OCI-LY3 (cell line): ENCODE results near the gene NDUFS6.

Source experiments
- H2AFZ ChIP-seq: fragments of 200-600, 300-600 bp; shearing (Covaris generic); 2 replicates; pipeline ENCODE4 v1.6.0; 2014; ENCODE audit warnings: antibody characterized with exemption, low read depth, low read length
- H3K27ac ChIP-seq: fragments of 200-600, 300-600 bp; sonication (generic); 2 replicates; pipeline ENCODE4 v1.5.1; 2014; ENCODE audit warnings: mild to moderate bottlenecking, low read length, moderate library complexity, mixed read lengths
- H3K27me3 ChIP-seq: fragments of 200-600, 300-600 bp; sonication (generic); 2 replicates; pipeline ENCODE4 v1.6.1; 2014; ENCODE audit warnings: low read depth, low read length, mixed read lengths
- H3K36me3 ChIP-seq: fragments of 200-600, 300-600 bp; sonication (generic); replicated peaks from 2 replicates; pipeline ENCODE3; 2014; ENCODE audit warnings: low read depth, low read length, mixed read lengths
- H3K4me1 ChIP-seq: fragments of 300-600, 200-600 bp; sonication (generic); 2 replicates; pipeline ENCODE4 v1.6.1; 2014; ENCODE audit warnings: low read length, mixed read lengths
- H3K4me2 ChIP-seq: fragments of 200-600, 300-600 bp; sonication (generic); 2 replicates; pipeline ENCODE4 v1.6.1; 2014; ENCODE audit warnings: low read length, mixed read lengths
- H3K4me3 ChIP-seq: fragments of 300-600, 200-600 bp; sonication (generic); 2 replicates; pipeline ENCODE4 v1.5.1; 2014; ENCODE audit warnings: antibody characterized with exemption, mild to moderate bottlenecking, low read length, moderate library complexity
- H3K79me2 ChIP-seq: fragments of 300-600, 200-600 bp; shearing (Covaris generic); 2 replicates; pipeline ENCODE4 v1.6.1; 2014; ENCODE audit warnings: mild to moderate bottlenecking, low read length, mixed read lengths
- H3K9ac ChIP-seq: fragments of 300-600, 200-600 bp; shearing (Covaris generic); 2 replicates; pipeline ENCODE4 v1.6.0; 2014; ENCODE audit warnings: mild to moderate bottlenecking, low read length, moderate library complexity
- H3K9me3 ChIP-seq: fragments of 200-600, 300-600 bp; shearing (Covaris generic); 2 replicates; pipeline ENCODE4 v1.6.1; 2014; ENCODE audit warnings: low read length, mixed read lengths; ENCODE audit not compliant: insufficient read depth
- H4K20me1 ChIP-seq: fragments of 200-600, 300-600 bp; sonication (generic); 2 replicates; pipeline ENCODE4 v1.6.1; 2016; ENCODE audit warnings: low read length, mixed read lengths; ENCODE audit not compliant: insufficient read depth
- CTCF ChIP-seq: fragments of 200-600, 300-600 bp; sonication (generic); IDR thresholded peaks from 2 replicates; pipeline ENCODE4 v1.5.1; 2014; ENCODE audit warnings: antibody characterized with exemption, low read length, low read depth
- EZH2phosphoT487 ChIP-seq: fragments of 200-600 bp; shearing (Covaris generic); IDR thresholded peaks from 2 replicates; pipeline ENCODE4 v1.6.1; 2018; ENCODE audit warnings: antibody characterized with exemption, mixed run types, low read depth

The NDUFS6 gene

GRCh38 chr5:1793966-1794900 is 7.0 kb upstream of the NDUFS6 start:
- no peak overlapping the region for H2AFZ ChIP-seq
- H3K36me3 ChIP-seq = peaks cover 9% of the 10 kb centered on the region
- no peak overlapping the region for H3K9ac ChIP-seq

DNA sequence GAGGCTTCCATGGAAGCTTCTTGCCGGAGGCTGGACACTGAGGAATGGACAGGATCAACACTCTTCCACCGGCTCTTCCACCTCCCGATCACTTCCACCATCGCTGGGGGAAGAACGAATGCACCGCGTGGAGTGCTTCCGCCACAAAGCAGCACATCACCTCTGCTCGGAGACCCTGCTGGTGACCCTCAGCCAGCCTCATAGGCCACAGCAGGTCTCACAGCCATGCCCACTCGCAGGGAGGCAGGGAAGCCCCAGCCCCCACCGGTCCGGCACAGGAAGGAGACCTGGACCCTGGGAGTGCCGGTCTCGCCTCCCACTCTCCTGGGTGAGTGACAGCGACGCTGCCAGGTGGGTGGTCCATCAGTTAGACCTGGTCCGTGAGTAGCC is 6.3 kb upstream of the NDUFS6 start:
- Histone ChIP-seq H3K9me3 (no peaks in the 10 kb centered on the region), H3K4me2 (no peak overlapping the region), H4K20me1 (no peaks in the 10 kb centered on the region), H3K4me3 (no peak overlapping the region), H3K36me3 (peaks cover 9% of the 10 kb centered on the region), H3K27me3 (no peaks in the 10 kb centered on the region), H3K9ac (no peak overlapping the region), H2AFZ (no peak overlapping the region), H3K79me2 (peaks cover 22% of the 10 kb centered on the region), H3K27ac (no peak overlapping the region), H3K4me1 (peaks cover 28% of the 10 kb centered on the region)
- TF ChIP-seq EZH2phosphoT487 (no peak), CTCF (no peak)

More at GRCh38 chr5:1793966-1794900, 7.0 kb upstream of the NDUFS6 start:
- Histone ChIP-seq H4K20me1 (no peaks in the 10 kb centered on the region), H3K27ac (no peak overlapping the region), H3K9me3 (no peaks in the 10 kb centered on the region), H3K27me3 (no peaks in the 10 kb centered on the region), H3K4me3 (no peak overlapping the region), H3K79me2 (peaks cover 17% of the 10 kb centered on the region), H3K4me2 (no peak overlapping the region), H3K4me1 (peaks cover 28% of the 10 kb centered on the region)
- TF ChIP-seq EZH2phosphoT487 = no peak
- no peak for TF ChIP-seq CTCF

DNA sequence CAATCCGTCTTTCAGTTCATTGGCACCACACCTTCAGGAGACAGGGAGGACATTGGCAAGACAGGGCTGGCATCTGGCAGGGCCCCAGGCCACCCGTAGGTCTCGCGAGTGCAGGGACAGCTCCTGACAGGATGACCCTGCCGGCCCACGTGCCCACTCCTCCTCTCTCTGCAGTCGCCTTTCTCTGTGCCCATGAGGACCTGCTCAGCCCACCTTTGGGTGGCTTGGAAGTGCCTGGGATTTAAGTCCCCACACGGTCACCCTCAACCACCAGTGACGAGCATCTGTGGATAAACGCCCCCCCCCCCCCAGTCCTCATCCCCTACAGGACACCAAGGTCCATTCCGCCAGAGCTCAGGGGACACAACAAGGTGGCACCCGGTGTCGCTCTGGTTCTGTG is 5.7 kb upstream of the NDUFS6 start:
- Histone ChIP-seq H3K79me2 (peaks cover 28% of the 10 kb centered on the region), H2AFZ (no peak overlapping the region), H4K20me1 (no peaks in the 10 kb centered on the region), H3K36me3 (peaks cover 9% of the 10 kb centered on the region), H3K27ac (no peak overlapping the region), H3K4me3 (no peak overlapping the region), H3K4me1 (peaks cover 23% of the 10 kb centered on the region), H3K4me2 (no peak overlapping the region), H3K9me3 (no peaks in the 10 kb centered on the region), H3K9ac (no peak overlapping the region), H3K27me3 (no peaks in the 10 kb centered on the region)
- TF ChIP-seq CTCF (no peak), EZH2phosphoT487 (no peak)

- H2AFZ ChIP-seq = no peak overlapping the region
- H3K27me3 ChIP-seq = no peaks in the 10 kb centered on the region
- no peak overlapping the region for H3K4me2 ChIP-seq
- H4K20me1 ChIP-seq = no peaks in the 10 kb centered on the region
- H3K9ac ChIP-seq = no peak overlapping the region
- no peak overlapping the region for H3K27ac ChIP-seq
- H3K4me1 ChIP-seq = peaks cover 20% of the 10 kb centered on the region
- no peak overlapping the region for H3K4me3 ChIP-seq
- H3K79me2 ChIP-seq = peaks cover 32% of the 10 kb centered on the region
- no peaks in the 10 kb centered on the region for H3K9me3 ChIP-seq
- peaks cover 9% of the 10 kb centered on the region for H3K36me3 ChIP-seq
- TF ChIP-seq EZH2phosphoT487 (no peak), CTCF (no peak)
Observed at GRCh38 chr5:1795931-1796330, 5.3 kb upstream of the NDUFS6 start.
